HG03025 (cell line): ENCODE measurements around the gene CST7.

Source experiments
- ATAC-seq: cut with Tn5 transposase; IDR thresholded peaks from one replicate; pipeline ENCODE4 v1.9.1; 2021; ENCODE audit warnings: mild to moderate bottlenecking, moderate library complexity; ENCODE audit not compliant: unreplicated experiment, low FRiP score

The CST7 gene

GRCh38 chr20:24981790-24982189 lies 32.7 kb downstream of the CST7 start:
- ATAC-seq: no peak

DNA sequence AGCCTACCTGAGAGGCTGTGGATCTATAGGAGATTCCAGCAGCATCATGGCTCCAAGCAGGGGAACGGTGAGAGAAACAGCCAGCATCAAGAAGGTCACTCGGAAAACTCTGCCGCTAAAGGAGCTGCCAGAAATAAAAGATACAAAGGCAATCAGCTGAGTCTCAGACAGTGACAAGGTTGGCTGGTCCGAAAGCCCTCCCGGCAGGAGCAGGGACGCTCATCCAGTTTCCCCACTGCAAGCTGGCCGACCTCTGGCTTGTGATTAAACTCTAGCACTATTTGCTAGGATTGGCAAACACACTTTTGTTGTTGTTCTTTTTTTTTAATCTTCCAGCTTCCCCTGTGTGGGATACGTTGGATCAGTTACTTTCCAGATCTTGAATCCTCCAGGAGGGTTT lies 34.8 kb downstream of the CST7 start:
- no peak for ATAC-seq

DNA sequence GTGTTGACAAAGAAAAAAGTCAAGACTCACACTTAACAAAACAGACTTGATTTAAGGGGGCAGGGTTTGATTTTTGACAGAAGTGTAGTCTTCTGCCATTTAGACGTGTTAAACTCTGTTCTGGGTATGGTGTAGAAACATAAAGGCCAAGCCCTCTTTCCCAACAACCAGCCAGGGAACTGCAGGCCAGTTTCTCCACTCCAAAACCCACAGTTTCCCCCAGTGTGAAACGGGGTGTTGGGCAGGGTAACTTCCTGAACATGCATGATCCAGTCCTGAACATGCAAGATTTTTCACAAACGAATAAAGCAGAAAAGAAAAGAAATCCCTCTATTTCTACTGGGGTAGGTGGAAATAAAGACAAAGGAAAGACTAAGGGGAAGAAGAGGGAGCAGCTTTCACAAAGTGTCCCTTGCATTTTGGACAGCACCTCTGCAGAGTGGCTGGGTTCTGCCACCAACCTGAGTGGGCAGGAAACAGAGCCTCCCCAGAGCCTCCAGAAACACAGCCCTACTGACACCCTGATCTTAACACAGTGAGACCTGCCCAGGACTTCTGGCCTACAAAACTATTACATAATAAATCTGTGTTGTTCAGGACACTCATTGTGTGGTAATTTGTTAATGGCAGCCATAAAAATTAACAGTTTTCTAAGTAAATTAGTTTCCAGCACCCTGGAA lies 36.0 kb downstream of the CST7 start:
- no peak for ATAC-seq

GRCh38 chr20:24985802-24986201 lies 36.7 kb downstream of the CST7 start:
- ATAC-seq: no peak

- ATAC-seq: no peak
Observed at GRCh38 chr20:24986436-24987015, 37.5 kb downstream of the CST7 start.

DNA sequence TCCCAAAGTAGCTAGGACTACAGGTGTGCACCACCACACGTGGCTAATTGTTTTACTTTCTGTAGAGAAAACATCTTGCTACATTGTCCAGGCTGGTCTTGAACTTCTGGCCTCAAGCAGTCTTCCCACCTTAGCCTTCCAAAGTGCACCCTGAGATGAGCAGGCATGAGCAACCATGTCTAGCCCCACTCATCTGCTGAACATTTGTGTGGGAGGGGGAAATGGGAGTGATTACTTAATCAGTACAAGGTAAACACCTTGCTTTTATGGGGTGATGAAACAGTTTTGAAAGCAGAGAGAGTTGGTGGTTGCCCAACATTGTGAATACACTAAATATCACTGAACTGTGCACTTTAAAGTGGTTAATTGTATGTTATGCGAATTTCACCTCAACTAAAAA lies 38.2 kb downstream of the CST7 start:
- no peak for ATAC-seq

DNA sequence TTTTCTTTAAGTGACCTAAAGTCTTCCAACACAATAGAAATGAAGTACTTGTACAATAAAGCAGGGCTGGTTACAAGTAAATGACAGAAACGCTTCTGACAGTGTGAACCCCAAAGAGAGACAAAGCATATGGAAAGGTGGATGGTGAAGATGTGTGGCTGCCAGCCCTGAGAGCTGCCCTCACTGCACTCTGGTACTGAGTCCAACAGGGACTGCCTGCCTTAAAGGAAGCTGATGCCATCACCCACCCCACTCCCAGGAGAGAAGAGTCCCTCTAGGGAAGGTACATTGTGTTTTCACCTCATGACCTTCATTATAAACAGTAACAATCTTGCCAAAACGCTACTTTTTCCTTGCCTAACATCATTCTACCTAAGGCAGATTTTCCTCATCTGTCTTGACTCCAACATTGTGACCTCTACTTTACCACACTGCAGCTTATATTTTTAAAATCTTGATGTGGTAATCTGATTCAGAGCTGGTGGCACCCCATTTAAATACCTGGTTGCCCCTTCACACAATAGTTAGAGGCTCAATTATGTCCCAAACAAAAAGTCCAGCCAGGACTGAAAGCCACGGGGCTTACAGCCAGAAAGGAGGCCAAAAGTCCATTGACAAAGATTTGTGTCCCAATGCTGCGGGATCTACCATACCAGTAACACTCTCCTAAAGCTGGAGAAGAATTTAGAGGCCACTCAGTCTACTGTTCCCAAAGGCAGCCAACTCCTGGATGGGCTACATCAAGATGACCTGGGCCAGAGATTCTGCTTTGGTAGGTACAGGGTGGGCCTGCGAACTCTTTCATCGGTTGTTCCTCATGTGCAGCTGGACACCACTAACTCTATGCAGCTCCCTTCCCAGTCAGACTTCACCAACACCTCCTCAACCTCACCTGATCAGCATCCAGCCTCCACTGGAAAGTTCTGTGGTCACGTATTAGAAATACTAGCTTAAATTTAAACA lies 39.1 kb downstream of the CST7 start:
- no peak for ATAC-seq

DNA sequence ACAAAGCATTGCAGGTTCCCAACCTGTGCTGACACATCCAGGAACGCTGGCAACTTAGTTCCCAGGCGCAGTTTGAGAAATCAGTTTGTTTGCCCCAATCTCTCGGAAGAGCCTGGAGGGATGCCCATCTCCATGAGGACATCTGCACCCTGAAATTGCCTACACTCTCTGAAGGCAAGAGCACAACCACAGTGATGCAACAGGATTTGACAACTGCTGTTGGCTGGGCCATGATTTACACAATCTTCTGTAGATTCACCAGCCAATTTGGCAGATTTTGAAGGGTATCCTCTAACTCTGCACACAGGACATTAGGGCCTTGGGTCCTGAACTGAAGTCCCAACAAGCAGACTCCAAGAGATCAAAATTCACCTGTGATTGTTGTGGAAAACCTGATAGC lies 40.1 kb downstream of the CST7 start:
- ATAC-seq: no peak

DNA sequence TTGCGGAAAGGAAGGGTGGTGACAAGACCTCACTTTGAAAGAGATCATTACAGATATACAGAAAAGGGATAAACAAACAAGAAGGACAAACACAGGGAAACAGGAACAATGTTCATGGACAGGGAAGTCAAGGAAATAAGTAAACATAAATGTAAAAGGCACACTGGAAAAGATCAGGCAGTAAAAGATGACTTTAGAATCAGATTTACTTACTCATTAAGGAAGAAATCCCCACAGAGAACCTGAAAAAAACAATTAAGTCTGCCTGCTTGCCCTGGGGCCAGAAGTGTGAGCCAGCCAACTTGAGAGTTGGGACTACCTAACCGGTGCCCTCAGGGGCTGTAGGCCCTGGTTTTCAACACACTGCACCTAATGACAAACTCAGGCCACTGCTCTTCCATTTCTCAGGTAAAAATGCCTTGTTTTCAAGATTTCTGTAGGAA lies 41.8 kb downstream of the CST7 start:
- no peak for ATAC-seq

GRCh38 chr20:24991897-24992486 lies 42.9 kb downstream of the CST7 start:
- ATAC-seq: peak; percentile 25

DNA sequence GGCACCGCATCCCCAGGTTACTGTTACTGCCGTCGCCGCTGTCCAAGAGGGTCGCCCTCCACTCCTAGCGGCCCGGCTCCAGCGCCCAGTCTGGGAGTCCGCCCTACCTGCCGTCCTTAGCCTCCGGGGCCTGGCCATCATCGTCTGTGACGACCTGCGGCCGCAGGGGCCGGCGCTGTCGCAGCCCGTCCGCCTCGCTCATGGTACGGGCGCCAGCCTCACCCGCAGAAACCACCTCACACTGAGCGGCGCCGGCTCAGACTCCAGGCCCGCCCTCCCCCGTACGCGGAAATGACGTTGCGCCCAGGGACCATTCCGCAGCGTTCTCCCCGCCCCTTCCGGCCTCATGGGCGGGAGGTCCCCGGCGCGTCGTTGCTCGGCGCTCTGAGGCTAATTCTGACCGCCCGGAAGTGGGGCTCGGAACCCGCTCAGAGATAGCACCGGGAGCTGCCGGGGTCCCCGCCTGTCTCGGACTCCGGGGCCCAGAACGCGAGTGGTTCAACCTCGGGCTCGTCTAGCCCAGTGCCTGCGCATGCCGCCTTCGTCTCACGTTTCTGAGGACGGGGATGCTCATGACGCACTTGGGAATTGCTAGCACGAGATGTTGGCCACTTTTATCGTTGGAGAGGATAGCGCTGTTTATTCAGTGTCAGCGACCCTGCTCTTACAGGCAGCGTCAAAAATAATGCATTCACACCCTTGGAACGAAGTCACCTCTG lies 43.6 kb downstream of the CST7 start, which contains the start of gene APMAP:
Gene APMAP (minus strand): TSS at position 265 of the 719 bp plus-strand sequence. CDS start 63 bp downstream, at position 202.
- ATAC-seq: peak; percentile 95

DNA sequence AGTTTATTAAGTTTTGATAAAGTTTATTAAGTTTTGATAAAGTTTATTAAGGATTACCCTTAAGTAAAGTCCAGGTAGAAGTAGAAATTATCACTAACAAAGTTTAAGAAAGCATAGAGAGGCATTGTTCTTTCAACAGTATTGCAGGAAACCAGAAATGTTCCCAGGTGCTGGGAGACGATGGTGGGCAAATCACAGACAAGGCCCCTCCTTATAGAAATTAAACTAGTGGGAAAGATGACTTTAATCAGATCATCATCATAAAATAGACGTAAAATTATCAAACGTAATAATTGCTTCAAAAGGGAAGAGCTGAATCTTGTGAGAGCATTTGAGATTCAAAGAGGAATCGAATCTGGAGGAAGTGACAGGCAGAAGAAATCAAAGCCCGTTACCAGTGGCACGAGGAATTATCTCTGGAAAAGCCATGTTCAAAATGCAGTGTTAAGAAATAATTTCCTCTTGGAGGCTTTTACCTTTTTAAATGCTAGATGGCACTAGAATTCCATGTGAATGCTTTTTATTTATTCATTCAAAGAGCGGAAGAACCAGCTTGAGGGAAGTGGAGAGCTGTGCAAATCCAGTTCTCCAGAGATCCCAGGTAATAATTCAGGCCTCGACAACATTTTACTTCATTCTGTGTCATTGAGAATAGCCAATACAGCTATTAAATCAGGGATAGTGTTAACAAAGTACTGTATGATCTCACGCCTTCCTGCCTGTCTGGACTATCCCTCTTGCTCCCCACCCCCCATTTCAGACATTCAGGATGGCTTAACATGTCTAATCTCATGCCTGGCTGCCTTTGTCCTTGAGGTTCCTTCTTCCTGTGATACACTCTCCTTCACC lies 44.5 kb downstream of the CST7 start:
- no peak for ATAC-seq

- ATAC-seq: no peak
Observed at GRCh38 chr20:24994186-24994465, 45.1 kb downstream of the CST7 start.

- ATAC-seq: no peak
Observed at GRCh38 chr20:24994470-24995368, 45.6 kb downstream of the CST7 start.

- no peak for ATAC-seq
Observed at GRCh38 chr20:24995741-24996448, 46.8 kb downstream of the CST7 start.

DNA sequence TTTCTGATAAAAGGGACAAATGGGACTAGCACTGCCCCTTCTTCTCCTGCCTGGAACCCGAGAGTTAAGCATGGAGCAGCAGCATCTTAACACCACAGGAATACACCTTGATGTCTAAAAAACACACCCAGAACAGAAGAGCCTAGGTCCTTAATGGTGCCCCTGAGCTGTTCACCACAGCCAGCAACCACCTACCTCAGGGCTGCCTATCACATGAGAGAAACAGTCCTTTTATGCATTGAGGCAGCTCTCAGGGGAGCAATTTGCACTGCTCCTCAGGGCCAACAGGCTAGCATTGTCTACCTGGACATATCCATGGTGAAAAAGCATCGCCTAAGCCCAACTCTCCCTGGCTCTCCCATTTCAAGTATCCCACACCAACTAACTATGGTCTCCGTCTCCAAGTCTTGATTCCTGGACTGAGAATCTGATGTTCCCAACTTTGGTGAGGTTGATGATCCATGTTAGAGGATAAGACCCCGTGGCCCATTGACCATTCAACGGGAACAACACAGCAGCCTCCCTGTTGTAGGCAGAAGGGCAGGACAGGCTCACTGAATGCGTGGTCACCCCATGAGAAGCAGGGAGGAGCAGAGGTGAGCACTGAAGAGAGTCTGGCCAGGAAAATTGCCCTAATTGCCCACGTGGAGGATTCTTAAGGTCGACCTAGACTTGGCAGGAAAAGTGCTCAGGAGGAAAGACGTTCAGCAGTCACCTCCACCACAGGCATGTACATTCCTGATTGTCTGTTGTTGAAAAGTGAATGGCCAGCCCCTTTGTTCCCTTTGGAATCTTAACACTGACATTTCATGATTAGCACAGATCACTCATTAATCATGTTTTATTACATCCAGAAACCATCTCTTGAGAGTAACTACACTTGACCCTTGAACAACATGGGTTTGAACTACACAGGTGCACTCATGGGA lies 47.6 kb downstream of the CST7 start:
- no peak for ATAC-seq

- ATAC-seq: no peak
Observed at GRCh38 chr20:24998121-24998520, 49.1 kb downstream of the CST7 start.
